Measurements from ENCODE around the gene GTF2F2. TPM values are rescaled to one million over a fixed set of nuclear protein-coding genes. Genes with fewer than 3 reads are reported as not detected.
"Not testable (repeated sequence)": the region's sequence is repeated elsewhere in the genome, so short reads cannot be mapped to it uniquely, and the experiment has no call there.

Gene GTF2F2
- polyA plus RNA-seq, 1 donor (not counting 4 experiments of a cell fraction or from before 2014, with no cell fraction given) = 55.5 TPM

DNA sequence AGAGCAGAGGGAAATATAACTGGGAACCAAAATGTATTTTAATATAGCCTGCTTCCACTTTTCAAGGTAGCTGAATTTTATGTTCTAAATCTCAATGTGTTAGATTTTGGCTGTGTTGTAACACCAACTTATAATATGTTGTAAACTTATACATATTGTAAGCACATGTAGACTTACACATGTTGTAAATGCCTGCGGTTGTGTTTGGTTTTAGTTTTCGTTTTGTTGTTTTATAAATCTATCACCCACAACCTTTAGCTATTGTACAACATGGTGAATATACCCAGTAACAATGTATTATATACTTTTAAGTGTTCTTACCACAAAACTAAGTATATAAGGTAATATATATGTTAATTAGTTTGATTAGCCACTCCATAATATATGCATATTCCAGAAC is 65.0 kb downstream of the GTF2F2 start:
- Histone ChIP-seq H3K9me3 (ENCODE audit: control insufficient read depth, low read depth, low read length) (no peaks in the 10 kb centered on the region), H3K4me2 (ENCODE audit: control insufficient read depth, extremely low read depth, insufficient read depth, low read depth, low read length) (no peak overlapping the region), H3K79me2 (ENCODE audit: control insufficient read depth, insufficient read depth, low read length) (peaks cover 9% of the 10 kb centered on the region), H3K4me1 (ENCODE audit: control insufficient read depth, extremely low read depth, insufficient read depth, low read length) (peaks cover 15% of the 10 kb centered on the region), H3K36me3 (ENCODE audit: control insufficient read depth in 2 of 2, extremely low read depth in 1 of 2, insufficient read depth in 2 of 2, low read length in 2 of 2) (peaks cover 4 to 15% of the 10 kb centered on the region in 2 experiments), H3K27me3 (ENCODE audit: control insufficient read depth, extremely low read depth, insufficient read depth, low read length) (no peaks in the 10 kb centered on the region), H3K9me1 (ENCODE audit: control insufficient read depth, extremely low read depth, insufficient read depth, low read length) (no peaks in the 10 kb centered on the region), H4K20me1 (ENCODE audit: control insufficient read depth, extremely low read depth, insufficient read depth, low read length) (no peaks in the 10 kb centered on the region), H3K4me3 (ENCODE audit: control insufficient read depth in 2 of 3, extremely low read depth in 1 of 3, insufficient read depth in 2 of 3, low read depth in 1 of 3, low read length in 3 of 3) (no peak overlapping the region), H2AFZ (ENCODE audit: control insufficient read depth, low read length) (no peak overlapping the region), H3K27ac (ENCODE audit: control insufficient read depth, insufficient read depth, low read length) (no peak overlapping the region), H3K9ac (ENCODE audit: control insufficient read depth, extremely low read depth, insufficient read depth, low read length) (no peak overlapping the region)
- FAIRE-seq (no peak), DNase-seq (ENCODE audit: low read depth, low spot score) (no peak)
- TF ChIP-seq, protein P1, sequence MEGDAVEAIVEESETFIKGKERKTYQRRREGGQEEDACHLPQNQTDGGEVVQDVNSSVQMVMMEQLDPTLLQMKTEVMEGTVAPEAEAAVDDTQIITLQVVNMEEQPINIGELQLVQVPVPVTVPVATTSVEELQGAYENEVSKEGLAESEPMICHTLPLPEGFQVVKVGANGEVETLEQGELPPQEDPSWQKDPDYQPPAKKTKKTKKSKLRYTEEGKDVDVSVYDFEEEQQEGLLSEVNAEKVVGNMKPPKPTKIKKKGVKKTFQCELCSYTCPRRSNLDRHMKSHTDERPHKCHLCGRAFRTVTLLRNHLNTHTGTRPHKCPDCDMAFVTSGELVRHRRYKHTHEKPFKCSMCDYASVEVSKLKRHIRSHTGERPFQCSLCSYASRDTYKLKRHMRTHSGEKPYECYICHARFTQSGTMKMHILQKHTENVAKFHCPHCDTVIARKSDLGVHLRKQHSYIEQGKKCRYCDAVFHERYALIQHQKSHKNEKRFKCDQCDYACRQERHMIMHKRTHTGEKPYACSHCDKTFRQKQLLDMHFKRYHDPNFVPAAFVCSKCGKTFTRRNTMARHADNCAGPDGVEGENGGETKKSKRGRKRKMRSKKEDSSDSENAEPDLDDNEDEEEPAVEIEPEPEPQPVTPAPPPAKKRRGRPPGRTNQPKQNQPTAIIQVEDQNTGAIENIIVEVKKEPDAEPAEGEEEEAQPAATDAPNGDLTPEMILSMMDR (optimal IDR thresholded peaks at IDR 0.05 in 1 of 3, IDR thresholded peaks at IDR 0.05 in 1 of 3, conservative IDR thresholded peaks at IDR 0.05 in 1 of 3; ENCODE audit: extremely low read depth in 1 of 3, insufficient read depth in 2 of 3, low read length in 3 of 3) = no peak
- TF ChIP-seq EZH2 (IDR thresholded peaks at IDR 0.05; ENCODE audit: low read length) = no peak
- dilution Hi-C loops (cut with MboI; ENCODE audit: extremely low pct_ligation_motif_present, low sequenced_read_pairs) = no loop called here

DNA sequence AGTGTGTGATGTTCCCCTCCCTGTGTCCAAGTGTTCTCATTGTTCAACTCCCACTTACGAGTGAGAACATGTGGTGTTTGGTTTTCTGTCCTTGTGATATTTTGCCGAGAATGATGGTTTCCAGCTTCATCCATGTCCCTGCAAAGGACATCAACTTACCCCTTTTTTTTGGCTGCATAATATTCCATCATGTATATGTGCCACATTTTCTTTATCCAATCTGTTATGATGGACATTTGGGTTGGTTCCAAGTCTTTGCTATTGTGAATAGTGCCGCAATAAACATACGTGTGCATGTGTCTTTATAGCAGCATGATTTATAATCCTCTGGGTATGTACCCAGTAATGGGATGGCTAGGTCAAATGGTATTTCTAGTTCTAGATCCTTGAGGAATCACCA is 68.8 kb downstream of the GTF2F2 start:
- FAIRE-seq; H3K4me3 ChIP-seq (ENCODE audit: control insufficient read depth in 2 of 3, extremely low read depth in 1 of 3, insufficient read depth in 2 of 3, low read depth in 1 of 3, low read length in 3 of 3); DNase-seq (ENCODE audit: low read depth, low spot score); H2AFZ ChIP-seq (ENCODE audit: control insufficient read depth, low read length); H3K79me2 ChIP-seq (ENCODE audit: control insufficient read depth, insufficient read depth, low read length); H3K9me1 ChIP-seq (ENCODE audit: control insufficient read depth, extremely low read depth, insufficient read depth, low read length); H3K27ac ChIP-seq (ENCODE audit: control insufficient read depth, insufficient read depth, low read length); dilution Hi-C loops (cut with MboI; ENCODE audit: extremely low pct_ligation_motif_present, low sequenced_read_pairs); H3K9ac ChIP-seq (ENCODE audit: control insufficient read depth, extremely low read depth, insufficient read depth, low read length); H3K36me3 ChIP-seq (ENCODE audit: control insufficient read depth in 2 of 2, extremely low read depth in 1 of 2, insufficient read depth in 2 of 2, low read length in 2 of 2); H3K9me3 ChIP-seq (ENCODE audit: control insufficient read depth, low read depth, low read length); H3K4me2 ChIP-seq (ENCODE audit: control insufficient read depth, extremely low read depth, insufficient read depth, low read depth, low read length); H4K20me1 ChIP-seq (ENCODE audit: control insufficient read depth, extremely low read depth, insufficient read depth, low read length); H3K27me3 ChIP-seq (ENCODE audit: control insufficient read depth, extremely low read depth, insufficient read depth, low read length): not testable (repeated sequence)
- peaks cover 12% of the 10 kb centered on the region for H3K4me1 ChIP-seq (ENCODE audit: control insufficient read depth, extremely low read depth, insufficient read depth, low read length)

DNA sequence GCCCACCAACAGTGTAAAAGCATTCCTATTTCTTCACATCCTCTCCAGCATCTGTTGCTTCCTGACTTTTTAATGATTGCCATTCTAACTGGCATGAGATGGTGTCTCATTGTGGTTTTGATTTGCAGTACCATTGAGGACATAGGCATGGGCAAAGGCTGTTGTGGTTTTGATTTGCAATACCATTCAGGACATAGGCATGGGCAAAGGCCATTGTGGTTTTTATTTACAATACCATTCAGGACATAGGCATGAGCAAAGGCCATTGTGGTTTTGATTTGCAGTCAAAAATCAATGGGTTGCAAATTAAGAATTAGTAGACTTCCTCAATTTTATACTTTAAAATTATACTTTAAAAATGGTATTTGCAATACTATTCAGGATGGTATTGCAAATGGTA is 69.2 kb downstream of the GTF2F2 start:
- peak; percentile 75 for FAIRE-seq
- H3K4me3 ChIP-seq (ENCODE audit: control insufficient read depth in 2 of 3, extremely low read depth in 1 of 3, insufficient read depth in 2 of 3, low read depth in 1 of 3, low read length in 3 of 3); H2AFZ ChIP-seq (ENCODE audit: control insufficient read depth, low read length); H3K36me3 ChIP-seq (ENCODE audit: control insufficient read depth in 2 of 2, extremely low read depth in 1 of 2, insufficient read depth in 2 of 2, low read length in 2 of 2); H4K20me1 ChIP-seq (ENCODE audit: control insufficient read depth, extremely low read depth, insufficient read depth, low read length); H3K9me1 ChIP-seq (ENCODE audit: control insufficient read depth, extremely low read depth, insufficient read depth, low read length); H3K9ac ChIP-seq (ENCODE audit: control insufficient read depth, extremely low read depth, insufficient read depth, low read length); H3K27me3 ChIP-seq (ENCODE audit: control insufficient read depth, extremely low read depth, insufficient read depth, low read length); H3K4me2 ChIP-seq (ENCODE audit: control insufficient read depth, extremely low read depth, insufficient read depth, low read depth, low read length); H3K27ac ChIP-seq (ENCODE audit: control insufficient read depth, insufficient read depth, low read length); DNase-seq (ENCODE audit: low read depth, low spot score); H3K9me3 ChIP-seq (ENCODE audit: control insufficient read depth, low read depth, low read length); dilution Hi-C loops (cut with MboI; ENCODE audit: extremely low pct_ligation_motif_present, low sequenced_read_pairs): not testable (repeated sequence)
- peaks cover 13% of the 10 kb centered on the region for H3K79me2 ChIP-seq (ENCODE audit: control insufficient read depth, insufficient read depth, low read length)
- peaks cover 12% of the 10 kb centered on the region for H3K4me1 ChIP-seq (ENCODE audit: control insufficient read depth, extremely low read depth, insufficient read depth, low read length)
